OCI-M1 (cell line): ENCODE data around the gene DMPK.

Source experiments
- DNase-seq: peaks from one replicate; lab custom pipeline; 2025; lab: John Stamatoyannopoulos, UW

DMPK gene

DNA sequence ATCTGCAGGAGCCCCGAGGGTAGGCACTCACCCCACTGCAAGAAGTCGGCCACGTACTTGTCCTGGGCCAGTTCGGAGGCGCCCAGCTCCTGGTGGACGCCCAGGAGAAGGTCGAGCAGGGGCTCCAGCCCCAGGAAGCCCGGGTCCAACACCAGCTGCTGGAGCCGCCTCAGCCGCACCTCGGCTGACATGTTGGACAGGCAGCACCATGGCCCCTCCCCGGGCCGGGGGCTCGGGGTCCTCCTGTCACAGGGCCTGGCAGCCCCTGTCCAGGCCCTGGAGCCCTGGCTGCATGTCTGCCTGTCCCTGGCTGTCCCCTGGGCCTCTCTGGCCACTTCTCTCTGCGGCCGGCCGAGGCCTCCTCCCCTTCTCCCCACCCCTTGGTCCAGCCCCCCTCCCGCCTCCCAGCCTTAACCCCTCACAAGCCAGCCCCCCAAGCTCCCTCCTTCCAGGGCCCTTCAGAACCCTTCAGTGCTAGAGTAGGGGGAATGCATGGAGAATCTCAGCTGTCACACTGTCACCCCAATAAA, at the start of gene DMPK:
Gene DMPK, minus strand, starts transcription at position 329 of the 530 bp plus-strand sequence. Its CDS starts 138 bp downstream, at position 191.
- no peak for DNase-seq

GRCh38 chr19:45828945-45829344, 46.7 kb upstream of the DMPK start:
- no peak for DNase-seq

DNA sequence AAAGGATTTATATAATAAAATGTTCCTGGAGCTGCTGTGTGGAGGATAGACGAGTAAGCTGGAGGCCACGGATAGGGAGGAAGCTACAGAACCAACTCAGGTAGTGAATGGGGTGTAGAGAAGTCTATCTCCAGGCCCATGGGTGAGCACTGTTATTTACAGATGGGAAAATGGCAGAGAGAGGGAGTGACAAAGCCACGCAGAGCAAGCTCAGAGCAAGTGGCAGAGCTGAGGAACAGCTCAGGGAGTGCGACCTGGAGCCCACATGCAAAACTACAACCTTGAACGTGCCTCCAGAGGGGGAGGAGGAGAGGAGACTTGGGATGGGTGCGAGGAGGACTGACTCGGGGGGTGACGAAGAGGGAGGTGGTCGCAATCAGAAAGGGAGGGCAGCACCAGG, 46.2 kb upstream of the DMPK start:
- DNase-seq, result no peak

- no peak for DNase-seq
Observed at GRCh38 chr19:45827459-45828093, 45.3 kb upstream of the DMPK start.

DNA sequence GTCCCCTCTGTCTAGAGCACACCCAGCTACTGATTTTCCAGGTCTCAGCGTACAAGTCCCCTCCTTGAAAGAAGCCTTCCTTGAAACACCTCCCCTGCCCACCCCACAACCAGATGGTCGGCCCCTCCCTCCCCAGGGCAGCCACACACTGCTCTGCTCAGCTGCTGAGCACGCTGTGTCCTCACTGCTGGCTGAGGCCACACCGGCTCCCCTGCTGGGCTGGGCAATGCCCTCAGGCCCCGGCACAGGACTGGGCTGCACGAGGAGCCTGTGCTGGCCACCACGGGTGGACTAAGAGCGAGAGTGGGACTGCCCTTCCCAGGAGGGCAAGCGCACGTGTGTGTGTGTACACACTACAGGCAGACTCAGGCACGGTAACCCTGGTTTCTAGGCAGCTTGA, 44.6 kb upstream of the DMPK start:
- no peak for DNase-seq

DNA sequence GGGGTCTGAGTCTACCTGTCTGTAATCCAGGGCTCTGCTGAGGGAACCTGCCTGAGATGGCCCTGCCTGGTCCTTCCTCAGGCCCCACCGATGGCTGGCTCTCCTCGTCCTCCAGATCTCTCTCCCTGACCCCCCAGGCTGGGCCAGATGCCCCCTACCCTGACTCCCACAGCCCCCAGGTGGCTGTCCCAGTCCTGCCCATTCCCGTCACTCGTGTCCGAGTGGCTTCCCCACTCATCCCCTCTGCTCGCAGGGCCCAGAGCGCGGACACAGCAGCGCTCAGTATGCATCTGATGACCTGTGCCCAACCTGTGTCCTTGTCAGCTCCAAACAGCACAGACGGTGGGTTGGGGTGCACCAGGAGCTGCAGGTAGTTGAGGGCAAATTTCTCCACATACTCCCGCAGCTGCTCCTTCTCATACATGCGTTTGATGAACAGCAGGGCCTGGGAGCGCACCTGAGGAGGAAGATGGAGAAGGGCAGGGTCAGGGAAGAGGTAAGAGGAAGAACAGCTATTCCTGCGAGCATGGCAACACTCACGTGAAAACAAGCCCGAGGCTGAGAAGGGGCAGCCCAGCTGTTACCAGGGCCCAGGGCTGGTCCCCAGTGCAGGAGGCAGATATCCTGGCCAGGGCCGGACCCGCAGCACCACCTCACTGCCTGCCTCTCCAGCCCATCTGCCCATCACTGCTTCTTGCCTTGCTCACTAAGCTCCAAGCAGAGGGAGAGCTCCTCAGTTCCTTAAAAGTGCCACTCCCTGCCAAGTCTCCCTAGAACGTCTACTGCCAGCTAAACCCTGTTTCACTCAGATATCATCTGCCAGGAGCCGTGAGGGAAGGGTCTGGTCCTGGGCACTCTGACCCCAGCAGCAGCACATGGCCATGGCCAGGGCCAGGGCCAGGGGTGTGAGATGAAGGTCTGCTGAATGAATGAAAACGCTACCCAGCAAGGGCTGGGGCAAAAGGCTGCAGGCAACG, 43.9 kb upstream of the DMPK start:
- no peak for DNase-seq

GRCh38 chr19:45825263-45825605, 42.9 kb upstream of the DMPK start:
- no peak for DNase-seq

DNA sequence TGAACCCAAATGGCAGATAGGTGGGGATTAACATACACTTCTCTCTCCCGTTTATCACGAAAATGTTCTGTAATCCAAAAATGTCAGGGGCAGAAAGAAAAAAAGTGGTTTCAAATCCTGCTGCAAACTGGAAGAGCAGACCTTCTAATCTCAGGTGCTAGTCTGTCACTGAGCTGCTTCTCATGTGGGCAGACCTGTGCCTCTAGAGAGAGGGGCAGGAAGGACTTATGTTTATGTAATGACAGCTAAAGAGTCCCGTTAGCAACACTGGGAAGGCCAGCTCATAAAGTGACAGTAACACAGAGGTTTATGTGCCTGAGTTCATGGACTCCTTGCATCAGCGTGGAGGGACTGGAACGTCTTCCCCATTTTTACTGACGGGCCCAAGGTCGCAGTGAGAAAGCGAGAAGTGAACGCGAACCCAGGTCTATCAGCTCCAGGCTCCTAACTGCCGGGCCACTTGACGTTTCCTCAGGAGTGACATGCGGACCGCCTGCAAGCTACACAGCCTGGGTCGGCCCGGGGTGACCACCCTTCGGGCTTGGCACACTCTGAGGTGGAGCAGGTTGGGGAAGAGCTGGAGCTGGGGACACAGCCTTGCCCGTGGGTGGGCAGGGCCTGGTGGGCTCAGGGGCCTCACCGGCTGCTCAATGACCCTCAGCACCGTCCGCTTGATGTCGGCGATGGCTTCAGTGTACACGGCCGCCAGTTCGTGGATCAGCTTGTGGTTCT, 42.4 kb upstream of the DMPK start:
- DNase-seq, result no peak

- no peak for DNase-seq
Observed at GRCh38 chr19:45824041-45824471, 41.8 kb upstream of the DMPK start.

- DNase-seq, result no peak
Observed at GRCh38 chr19:45823182-45823581, 40.9 kb upstream of the DMPK start.

DNA sequence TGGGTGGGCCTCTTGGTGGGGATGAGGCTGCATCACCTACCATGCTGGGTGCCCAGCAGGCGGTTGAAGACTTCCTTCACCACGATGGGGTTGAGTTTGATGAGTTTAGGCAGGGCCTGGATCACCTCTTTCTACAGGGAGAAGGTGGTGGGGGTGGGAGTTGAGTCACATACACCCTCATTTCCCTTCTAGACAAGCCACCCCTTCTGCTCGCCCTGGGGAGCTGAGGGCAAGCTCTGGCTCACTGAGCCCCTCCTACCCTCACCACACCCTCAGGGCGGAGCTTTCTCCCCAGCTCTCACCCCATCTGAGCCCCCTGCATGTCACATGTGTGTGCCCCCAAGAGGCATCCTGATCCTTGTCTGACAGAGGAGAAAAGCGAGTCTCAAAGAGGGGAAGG, 40.4 kb upstream of the DMPK start:
- DNase-seq, result no peak

DNA sequence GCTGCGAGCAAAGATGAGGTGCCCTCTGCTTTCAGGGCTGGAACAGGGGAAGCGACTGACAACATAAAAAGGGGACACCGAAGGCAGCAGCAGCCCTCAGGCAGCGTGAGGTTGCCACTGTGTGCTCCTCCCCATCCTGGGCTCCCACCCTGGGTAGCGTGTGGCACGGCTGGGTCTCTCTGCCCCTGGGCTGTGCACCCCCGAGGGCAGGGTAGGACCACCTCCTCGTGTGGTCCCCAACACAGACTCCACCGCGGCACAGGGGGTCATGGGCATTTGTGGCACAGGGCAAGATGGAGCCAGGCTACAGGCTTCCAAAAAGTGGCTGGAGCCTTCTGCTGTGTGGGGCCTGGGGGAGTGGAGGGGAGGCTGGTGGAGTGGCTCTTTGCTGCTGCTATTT, 39.3 kb upstream of the DMPK start:
- no peak for DNase-seq

- no peak for DNase-seq
Observed at GRCh38 chr19:45821103-45821521, 38.8 kb upstream of the DMPK start.

GRCh38 chr19:45820413-45821102, 38.3 kb upstream of the DMPK start:
- no peak for DNase-seq

DNA sequence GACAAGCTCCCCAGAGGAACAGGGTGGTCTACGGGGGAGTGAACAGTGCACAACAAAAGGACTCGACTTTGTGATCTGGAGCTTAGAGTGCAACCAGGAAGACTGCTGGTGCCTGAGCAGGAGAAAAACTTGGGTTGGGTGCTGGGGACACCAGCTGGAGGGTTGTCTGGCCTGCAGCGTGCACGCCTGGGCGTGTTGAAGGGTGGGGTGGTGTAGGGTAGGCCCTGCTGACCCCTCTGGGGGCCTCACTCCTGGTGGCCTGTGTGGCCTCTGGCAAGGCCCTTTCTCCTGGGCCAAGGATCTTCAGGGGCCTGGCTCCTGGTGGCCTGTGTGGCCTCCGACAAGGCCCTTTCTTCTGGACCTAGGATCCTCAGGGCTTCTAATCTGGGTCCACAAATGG, 37.5 kb upstream of the DMPK start:
- no peak for DNase-seq

DNA sequence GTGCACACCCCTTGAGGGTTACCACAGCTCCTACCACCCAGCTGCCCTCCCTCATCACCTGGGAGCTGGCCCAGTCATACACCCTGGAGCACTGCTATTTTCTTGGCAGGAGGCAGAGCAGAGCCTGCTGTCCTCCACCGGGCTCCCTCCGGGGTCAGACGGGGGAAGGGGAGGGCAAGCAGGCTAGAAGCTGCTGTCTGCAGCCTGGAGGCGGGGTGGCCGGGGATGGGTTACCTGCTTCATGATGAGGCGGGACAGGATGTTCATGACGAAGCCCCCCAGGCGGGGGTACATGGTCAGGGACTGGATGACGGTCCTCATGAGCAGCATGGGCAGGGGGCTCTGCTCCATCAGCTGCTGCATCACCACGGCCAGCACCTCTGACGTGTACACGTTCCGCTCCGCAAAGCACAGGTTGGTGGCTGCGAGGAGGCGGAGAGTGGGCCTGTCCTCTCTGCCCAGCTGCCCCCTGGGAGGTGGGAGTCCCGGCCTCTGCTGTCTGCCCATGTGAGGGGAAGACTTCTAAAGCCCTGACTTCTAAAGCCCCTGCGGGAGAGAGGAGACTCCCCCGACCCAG, 35.5 kb upstream of the DMPK start:
- DNase-seq, result no peak

- peak; percentile 98 for DNase-seq
Observed at GRCh38 chr19:45817010-45817724, 34.9 kb upstream of the DMPK start.

DNA sequence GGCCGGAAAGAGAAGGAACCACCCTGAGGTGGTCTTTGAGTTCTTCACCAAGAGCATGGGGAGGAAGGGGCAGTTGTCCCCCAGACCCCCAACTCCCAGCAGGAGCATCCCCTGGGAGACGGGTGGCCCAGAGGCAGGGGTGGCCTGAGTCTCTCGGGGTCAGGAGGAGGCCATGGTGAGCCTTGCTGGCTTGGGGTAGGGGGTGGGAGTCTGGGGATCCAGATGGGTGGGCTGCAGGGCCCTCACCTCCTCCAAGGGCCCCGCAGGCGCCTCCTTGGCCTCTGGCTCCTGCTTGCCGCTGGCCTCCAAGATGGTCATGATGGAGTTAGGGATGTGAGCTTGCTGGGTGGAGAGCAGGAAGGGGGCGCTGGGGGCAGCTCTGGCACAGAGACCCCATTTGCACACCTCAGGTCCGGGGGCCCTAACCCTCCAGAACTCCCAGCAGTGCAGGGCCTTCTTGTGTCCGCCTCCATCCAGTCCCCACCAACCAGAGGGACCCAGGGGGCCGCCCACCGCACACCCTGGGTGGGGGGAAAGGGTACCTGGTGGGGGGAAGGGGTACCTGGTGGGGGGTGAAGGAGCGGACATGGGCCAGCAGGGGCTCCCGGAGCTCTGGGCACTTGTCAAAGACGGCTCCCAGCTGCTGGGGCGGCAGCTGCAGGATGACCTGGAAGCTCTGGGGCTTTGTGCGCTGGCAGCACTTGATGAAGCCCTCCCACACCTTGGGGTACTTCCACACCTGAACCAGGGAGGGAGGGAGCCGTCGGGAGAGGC, 34.1 kb upstream of the DMPK start:
- DNase-seq, result no peak

DNA sequence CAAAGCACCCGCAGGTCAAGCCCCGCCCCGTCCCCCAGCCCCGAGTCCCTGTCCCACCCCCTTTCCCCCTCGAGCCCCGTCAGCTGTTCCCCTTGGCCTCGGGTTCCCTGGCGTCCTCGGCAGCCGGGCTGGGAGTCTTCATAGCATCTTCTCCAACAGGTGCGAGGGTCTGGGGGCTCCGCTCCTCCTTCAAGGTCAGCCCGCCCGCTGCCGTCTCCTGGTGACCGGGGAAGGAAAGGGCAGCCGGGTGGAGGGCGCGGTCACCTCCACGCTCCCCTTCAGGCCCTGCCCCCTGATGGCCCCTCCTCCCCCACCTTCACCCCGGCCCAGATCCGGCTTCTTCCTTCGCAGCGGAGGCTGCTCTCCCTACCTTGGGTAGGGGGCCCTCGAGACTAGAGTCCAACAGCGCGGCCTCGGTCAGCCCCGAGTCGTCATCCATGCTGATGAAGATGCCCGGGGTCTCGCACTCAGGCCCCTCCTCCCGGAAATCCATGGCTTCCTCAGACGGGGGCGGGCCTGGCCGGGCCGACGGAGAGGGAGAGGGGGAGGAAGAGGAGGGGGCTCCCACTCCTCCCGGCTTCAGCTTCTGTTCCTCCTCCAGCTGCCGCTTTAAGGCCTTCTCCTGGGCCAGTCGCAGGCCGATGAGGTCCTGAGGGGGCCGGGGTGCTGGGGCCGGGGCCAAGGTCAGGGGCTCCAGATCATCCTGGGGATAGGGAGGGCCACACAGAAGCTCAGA, 33.4 kb upstream of the DMPK start:
- no peak for DNase-seq
